NOMO-1 treated with DMSO at 0.1 percent for 48 hours (cell line): Measurements from ENCODE around the gene PTPN7.

Experiments
- DNase-seq: peaks from one replicate; lab custom pipeline; 2025; ENCODE audit not compliant: unreplicated experiment; lab: John Stamatoyannopoulos, UW

PTPN7 gene

DNA sequence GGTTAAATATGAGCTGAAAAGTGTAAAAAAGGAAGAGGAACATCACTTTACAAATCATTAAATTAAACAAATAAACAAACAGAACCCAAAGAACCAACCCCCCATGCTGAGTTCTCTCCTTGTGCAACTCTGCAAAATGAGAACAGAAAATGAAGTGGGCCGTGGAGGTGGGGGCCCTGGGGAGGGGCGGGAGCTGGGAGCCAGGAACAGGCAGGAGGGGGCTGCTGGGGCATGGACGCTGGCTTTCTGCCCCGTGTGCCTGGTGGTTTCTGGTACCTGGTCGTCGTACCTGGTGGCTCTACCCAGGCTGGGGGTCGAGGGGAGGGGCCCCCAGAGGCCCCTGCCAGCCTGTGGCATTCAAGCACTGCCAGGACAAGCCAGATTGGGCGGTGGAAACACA, 26.9 kb downstream of the PTPN7 start:
- DNase-seq: no peak

GRCh38 chr1:202133001-202133400, 27.4 kb downstream of the PTPN7 start:
- DNase-seq: no peak

GRCh38 chr1:202131956-202132821, 28.2 kb downstream of the PTPN7 start:
- DNase-seq: no peak

DNA sequence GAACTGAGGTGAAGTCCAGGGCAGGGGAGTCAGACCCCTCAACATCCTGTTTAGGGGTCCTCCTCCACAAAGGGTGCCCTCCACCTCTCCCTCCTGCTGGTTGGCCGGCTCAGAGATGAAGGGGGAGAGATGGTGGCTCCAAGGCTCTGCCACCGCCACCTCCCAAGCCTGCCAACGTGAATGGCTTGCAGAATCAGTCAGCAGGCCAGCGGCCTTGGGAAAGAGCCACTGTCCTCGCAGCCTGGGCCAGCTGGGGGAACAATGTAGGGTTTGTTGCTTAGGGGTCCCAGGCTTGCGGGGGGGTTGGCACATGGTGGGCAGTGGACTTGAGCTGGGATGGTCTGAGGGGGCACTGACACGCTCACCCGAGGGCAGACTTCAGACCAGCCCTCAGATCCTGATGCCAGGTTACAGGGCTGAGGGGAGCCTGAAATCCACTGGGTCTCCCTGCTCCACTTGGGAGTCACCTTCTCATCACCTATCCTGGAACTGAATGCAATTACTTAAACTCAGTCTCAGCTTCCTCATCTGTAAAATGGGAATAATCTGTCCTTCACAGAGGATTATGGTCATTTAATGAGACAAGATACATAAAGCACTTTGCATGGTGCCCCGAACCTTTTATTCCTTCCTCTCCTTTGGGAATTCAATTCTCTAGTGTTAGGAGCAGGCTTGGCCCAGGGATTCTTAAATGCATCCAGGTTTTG, 29.4 kb downstream of the PTPN7 start:
- no peak for DNase-seq

DNA sequence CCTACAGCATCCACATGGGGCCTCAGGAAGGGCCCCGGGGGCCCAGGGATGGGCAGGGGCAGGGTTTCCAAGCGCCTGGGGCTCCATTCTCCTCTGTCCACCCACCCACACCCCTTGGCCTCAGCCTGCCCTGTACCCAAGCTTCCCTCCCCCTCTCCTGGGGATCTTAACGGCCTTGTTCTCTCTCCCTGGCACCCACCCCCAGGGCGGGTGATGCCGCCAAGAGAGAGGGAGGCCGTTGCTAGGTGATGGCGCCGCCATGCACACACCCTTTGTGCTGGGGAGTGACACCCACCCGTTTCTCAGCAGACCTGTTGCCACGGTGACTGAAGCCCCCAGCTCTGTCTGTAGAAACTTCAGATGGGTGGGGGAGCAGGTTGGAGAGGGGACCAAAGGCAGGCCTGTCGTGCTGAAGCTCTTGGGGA, 30.1 kb downstream of the PTPN7 start:
- no peak for DNase-seq

GRCh38 chr1:202129453-202130296, 30.7 kb downstream of the PTPN7 start:
- DNase-seq: no peak

- no peak for DNase-seq
Observed at GRCh38 chr1:202127836-202128622, 32.4 kb downstream of the PTPN7 start.

DNA sequence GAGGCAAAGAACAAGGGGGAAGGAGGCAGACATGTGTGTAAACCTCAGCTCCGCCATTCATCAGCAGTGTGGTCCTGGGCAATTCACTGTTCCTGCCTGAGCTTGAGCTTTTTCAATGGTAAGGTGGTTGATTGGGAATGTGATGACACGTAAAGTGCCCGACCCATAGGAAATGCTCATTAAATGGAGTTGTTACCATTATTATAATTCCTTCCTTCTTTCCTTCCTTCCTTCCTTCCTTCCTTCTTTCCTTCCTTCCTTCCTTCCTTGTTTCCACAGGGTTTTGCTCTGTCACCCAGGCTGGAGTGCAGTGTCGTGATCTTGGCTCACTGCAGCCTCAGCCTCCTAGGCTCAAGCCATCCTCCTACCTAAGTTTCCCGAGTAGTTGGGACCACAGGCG, 33.3 kb downstream of the PTPN7 start:
- no peak for DNase-seq

DNA sequence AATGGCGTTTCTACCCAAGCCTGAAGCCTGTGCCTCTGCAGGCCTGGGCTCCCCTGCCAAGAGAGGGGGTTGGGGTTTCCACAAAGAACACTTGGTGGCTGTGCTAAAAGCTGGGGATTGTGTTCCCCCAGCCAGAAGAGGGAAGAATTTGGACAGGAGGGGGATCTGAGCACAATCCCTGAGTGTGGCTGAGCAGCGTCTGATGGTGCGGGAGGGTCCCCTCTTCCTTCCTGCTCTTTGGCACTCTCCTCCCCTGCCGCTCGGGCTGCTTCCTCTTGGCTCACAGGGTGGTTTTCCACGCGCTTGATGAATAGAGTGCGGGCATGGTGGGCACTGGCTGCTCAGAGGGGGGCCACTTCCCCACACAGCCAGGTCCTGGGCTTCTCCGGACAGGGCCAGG, 34.0 kb downstream of the PTPN7 start:
- DNase-seq: no peak

DNA sequence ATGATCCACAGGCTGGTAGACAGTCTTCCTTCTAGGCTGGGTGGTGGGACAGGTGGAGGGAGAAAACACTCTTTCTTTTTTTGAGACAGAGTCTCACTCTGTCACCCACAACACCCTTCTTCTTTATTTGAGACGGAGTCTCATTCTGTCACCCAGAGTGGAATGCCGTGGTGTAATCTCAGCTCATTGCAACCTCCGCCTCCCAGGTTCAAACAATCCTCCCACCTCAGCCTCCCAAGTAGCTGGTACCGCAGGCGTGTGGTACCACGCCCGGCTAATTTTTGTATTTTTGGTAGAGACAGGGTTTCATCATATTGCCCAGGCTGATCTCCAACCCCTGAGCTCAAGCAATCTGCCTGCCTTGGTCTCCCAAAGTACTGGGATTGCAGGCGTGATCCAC, 34.8 kb downstream of the PTPN7 start:
- DNase-seq: no peak

- no peak for DNase-seq
Observed at GRCh38 chr1:202124142-202124541, 36.3 kb downstream of the PTPN7 start.

GRCh38 chr1:202123336-202123813, 37.0 kb downstream of the PTPN7 start:
- no peak for DNase-seq

GRCh38 chr1:202122639-202123335, 37.6 kb downstream of the PTPN7 start, which contains the start of gene GPR37L1:
Gene GPR37L1 (plus strand): TSS chr1:202122917. CDS start chr1:202122964, 47 bp downstream.
- DNase-seq: no peak

- DNase-seq: no peak
Observed at GRCh38 chr1:202121006-202121405, 39.4 kb downstream of the PTPN7 start.

- DNase-seq: no peak
Observed at GRCh38 chr1:202117898-202118371, 42.5 kb downstream of the PTPN7 start.

DNA sequence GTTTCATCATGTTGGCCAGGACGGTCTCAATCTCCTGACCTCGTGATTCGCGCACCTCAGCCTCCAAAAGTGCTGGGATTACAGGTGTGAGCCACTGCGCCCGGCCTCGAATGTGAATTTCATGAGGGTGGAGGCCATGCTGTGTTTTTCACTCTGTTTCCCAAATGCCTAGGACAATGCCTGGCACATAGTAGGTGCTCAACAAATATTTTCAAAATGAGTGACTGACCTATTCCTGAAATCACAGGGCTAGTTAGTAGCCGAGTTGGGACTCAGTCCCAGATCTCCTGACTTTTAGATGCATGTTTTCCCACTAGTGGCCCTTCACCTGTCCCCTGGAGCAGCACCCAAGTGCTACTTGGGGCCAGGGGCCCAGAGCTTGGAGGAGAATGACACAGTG, 44.1 kb downstream of the PTPN7 start:
- no peak for DNase-seq

DNA sequence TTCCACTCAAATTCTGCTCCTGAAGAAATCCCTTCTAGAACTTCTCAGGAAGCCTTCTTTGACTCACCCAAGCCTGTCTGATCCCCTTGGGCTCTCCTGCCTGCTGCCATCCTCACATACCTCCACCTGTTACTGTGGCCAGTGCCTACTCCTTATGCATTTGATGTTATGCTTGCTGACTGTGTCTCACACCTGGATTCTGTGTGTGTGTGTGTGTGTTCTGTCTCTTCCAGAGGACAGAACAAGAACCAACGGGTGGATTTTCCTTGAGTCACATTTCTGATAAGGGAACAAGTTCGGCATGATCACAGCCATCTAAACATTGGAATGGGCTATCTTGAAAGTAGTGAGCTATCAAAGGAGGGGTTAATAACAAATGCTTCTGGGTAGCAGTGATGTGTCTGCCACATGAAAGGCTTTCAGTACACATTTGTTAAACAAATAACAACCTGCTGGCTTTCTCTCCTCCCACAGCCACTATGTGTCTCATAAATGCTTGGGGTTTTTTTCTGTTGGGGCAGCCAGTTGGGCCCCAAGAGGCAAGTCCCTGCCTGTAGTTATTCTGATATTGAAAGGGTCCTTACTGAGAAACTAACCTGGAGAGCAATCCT, 46.6 kb downstream of the PTPN7 start:
- no peak for DNase-seq

GRCh38 chr1:202112859-202113689, 47.3 kb downstream of the PTPN7 start:
- no peak for DNase-seq
